DOHH2 (cell line): ENCODE measurements around the gene PARP3.

Experiments used
- H3F3A ChIP-seq: fragments of 200-600 bp; sonication (generic), shearing (Covaris generic); 2 replicates; pipeline ENCODE4 v1.6.0; 2016; ENCODE audit warnings: antibody characterized with exemption, mild to moderate bottlenecking; ENCODE audit not compliant: control insufficient read depth, insufficient read depth
- H3K27ac ChIP-seq: fragments of 200-600 bp; sonication (generic); 2 replicates; pipeline ENCODE4 v1.5.1; 2014; ENCODE audit warnings: low read depth, mild to moderate bottlenecking, low read length, moderate library complexity
- H3K27me3 ChIP-seq: fragments of 200-600 bp; sonication (generic); 2 replicates; pipeline ENCODE4 v1.6.1; 2014; ENCODE audit warnings: mild to moderate bottlenecking, low read length, mixed read lengths; ENCODE audit not compliant: control insufficient read depth
- H3K36me3 ChIP-seq: fragments of 200-600 bp; sonication (generic); 2 replicates; pipeline ENCODE4 v1.6.1; 2014; ENCODE audit warnings: mild to moderate bottlenecking, low read length, moderate library complexity, mixed read lengths; ENCODE audit not compliant: control insufficient read depth
- H3K4me1 ChIP-seq: fragments of 200-600 bp; sonication (generic); 2 replicates; pipeline ENCODE4 v1.6.1; 2014; ENCODE audit warnings: mild to moderate bottlenecking, low read length, mixed read lengths; ENCODE audit not compliant: control insufficient read depth
- H3K4me2 ChIP-seq: fragments of 200-600 bp; sonication (generic); 2 replicates; pipeline ENCODE4 v1.6.0; 2014; ENCODE audit warnings: mild to moderate bottlenecking, low read length, moderate library complexity
- H3K4me3 ChIP-seq: fragments of 200-600 bp; sonication (generic); 2 replicates; pipeline ENCODE4 v1.5.1; 2014; ENCODE audit warnings: mild to moderate bottlenecking, low read length, mixed read lengths
- H3K79me2 ChIP-seq: fragments of 200-600 bp; sonication (generic); 2 replicates; pipeline ENCODE4 v1.6.1; 2014; ENCODE audit warnings: mild to moderate bottlenecking, low read length, mixed read lengths; ENCODE audit not compliant: control insufficient read depth
- H3K9me2 ChIP-seq: fragments of 200-600 bp; sonication (generic); replicated peaks from 2 replicates; pipeline ENCODE4 v1.6.1; 2014; ENCODE audit warnings: mild to moderate bottlenecking, low read length, mixed read lengths; ENCODE audit not compliant: control insufficient read depth
- H3K9me3 ChIP-seq: fragments of 200-600 bp; sonication (generic); 2 replicates; pipeline ENCODE4 v1.6.1; 2014; ENCODE audit warnings: antibody characterized with exemption, low read length, mixed read lengths; ENCODE audit not compliant: control insufficient read depth, insufficient read depth
- H4K20me1 ChIP-seq: fragments of 200-600 bp; sonication (generic); 2 replicates; pipeline ENCODE4 v1.6.0; 2014; ENCODE audit warnings: low read depth, mild to moderate bottlenecking, antibody characterized with exemption, low read length, moderate library complexity; ENCODE audit not compliant: control insufficient read depth, insufficient read depth
- CTCF ChIP-seq: fragments of 200-600 bp; sonication (generic); IDR thresholded peaks from one replicate; pipeline ENCODE4 v1.5.1; 2014; ENCODE audit warnings: antibody characterized with exemption, mild to moderate bottlenecking, low read depth, low read length; ENCODE audit not compliant: poor library complexity, severe bottlenecking
- EZH2phosphoT487 ChIP-seq: fragments of 200-600 bp; sonication (generic); IDR thresholded peaks from 2 replicates; pipeline ENCODE4 v1.6.1; 2017; ENCODE audit warnings: borderline replicate concordance, mild to moderate bottlenecking, antibody characterized with exemption, low read length, moderate library complexity, mixed read lengths

Gene PARP3

GRCh38 chr3:51941798-51942602 lies at the start of gene PARP3, which contains the start of gene RRP9:
Gene PARP3 (plus strand): TSS chr3:51942363. CDS start chr3:51943356, 993 bp downstream.
Gene RRP9 (minus strand): TSS chr3:51941904. CDS start chr3:51941867, 37 bp downstream.
- Histone ChIP-seq H3K27ac (peak within 1 kb of the TSS; percentile 51), H3K36me3 (peaks cover 31% of the 10 kb centered on the region), H3K4me3 (peak within 1 kb of the TSS; percentile 94), H3F3A (no peaks in the 10 kb centered on the region), H3K9me3 (no peaks in the 10 kb centered on the region), H3K27me3 (no peaks in the 10 kb centered on the region), H3K79me2 (peaks cover 41% of the 10 kb centered on the region), H4K20me1 (no peaks in the 10 kb centered on the region; the same call in 1 of the 2 replicates), H3K4me2 (peak within 1 kb of the TSS; percentile 100), H3K9me2 (no peaks in the 10 kb centered on the region), H3K4me1 (peaks cover 29% of the 10 kb centered on the region)
- TF ChIP-seq CTCF (peak; percentile 95), EZH2phosphoT487 (no peak)

GRCh38 chr3:51894391-51894790 lies 47.8 kb upstream of the PARP3 start:
- TF ChIP-seq EZH2phosphoT487 (no peak), CTCF (no peak)
- H3K4me3 ChIP-seq: no peak overlapping the region
- no peaks in the 10 kb centered on the region for H3K4me1 ChIP-seq
- no peak overlapping the region for H3K27ac ChIP-seq
- no peaks in the 10 kb centered on the region for H3K9me3 ChIP-seq
- H3K79me2 ChIP-seq: no peaks in the 10 kb centered on the region
- H3K36me3 ChIP-seq: no peaks in the 10 kb centered on the region
- no peaks in the 10 kb centered on the region for H3K9me2 ChIP-seq
- no peak overlapping the region for H3K4me2 ChIP-seq
- no peaks in the 10 kb centered on the region for H4K20me1 ChIP-seq
- H3F3A ChIP-seq: no peaks in the 10 kb centered on the region
- peaks cover 17% of the 10 kb centered on the region for H3K27me3 ChIP-seq

- Histone ChIP-seq H3K4me2 (no peak overlapping the region), H4K20me1 (no peaks in the 10 kb centered on the region), H3K27me3 (peaks cover 17% of the 10 kb centered on the region), H3K4me3 (no peak overlapping the region), H3K27ac (no peak overlapping the region), H3K9me2 (no peaks in the 10 kb centered on the region), H3K36me3 (no peaks in the 10 kb centered on the region), H3K79me2 (no peaks in the 10 kb centered on the region), H3K9me3 (no peaks in the 10 kb centered on the region), H3F3A (no peaks in the 10 kb centered on the region), H3K4me1 (no peaks in the 10 kb centered on the region)
- TF ChIP-seq CTCF: no peak
- TF ChIP-seq EZH2phosphoT487: no peak
These were observed 47.2 kb upstream of the PARP3 start for GRCh38 chr3:51894939-51895338.
